Activated T-cell treated with anti-CD3 and anti-CD28 coated beads, Interleukin-2, amount 50 U/mL, for 72 hours (primary cell): ENCODE measurements around the gene TMPRSS4. TPM values are rescaled to one million over a fixed set of nuclear protein-coding genes. Genes with fewer than 3 reads are reported as not detected.

Experiments used
- ATAC-seq, 2 donors: fragments of 150-1000 bp; cut with Tn5 transposase; replicated peaks in 1 of 2; 2 replicates each; pipeline ENCODE4 v1.10.0; 2021; ENCODE audit warnings: moderate library complexity in 2 of 2, mild to moderate bottlenecking in 1 of 2
- DNase-seq, 2 donors: peaks; one replicate each; pipeline ENCODE4 v3.0.0; 2021 to 2022; ENCODE audit warnings: mixed read lengths in 1 of 2
- H3K27ac Mint-ChIP-seq: one replicate; pipeline ENCODE4 v1.8.0; 2022; ENCODE audit warnings: mild to moderate bottlenecking, moderate library complexity, mixed read lengths
- H3K27me3 Mint-ChIP-seq: one replicate; pipeline ENCODE4 v1.8.0; 2022; ENCODE audit warnings: low read depth, mixed read lengths
- H3K36me3 Mint-ChIP-seq, 2 donors: one replicate each; pipeline ENCODE4 v1.8.0; 2022; ENCODE audit warnings: mixed read lengths in 2 of 2, mild to moderate bottlenecking in 1 of 2; ENCODE audit not compliant: insufficient read depth in 2 of 2
- H3K4me1 Mint-ChIP-seq: one replicate; pipeline ENCODE4 v1.8.0; 2022; ENCODE audit warnings: low read depth, mixed read lengths
- H3K4me3 Mint-ChIP-seq, 2 donors: one replicate each; pipeline ENCODE4 v1.8.0; 2022; ENCODE audit warnings: mild to moderate bottlenecking in 2 of 2, mixed read lengths in 2 of 2, moderate library complexity in 2 of 2
- H3K9me3 Mint-ChIP-seq, 2 donors: one replicate each; pipeline ENCODE4 v1.8.0; 2022; ENCODE audit warnings: mixed read lengths in 2 of 2
- total RNA-seq, 2 donors: library from RNA; stranded (reverse); gene quantifications; one replicate each; pipeline ENCODE4 v1.2.3, GENCODE V29; 2022

The TMPRSS4 gene, protein sequence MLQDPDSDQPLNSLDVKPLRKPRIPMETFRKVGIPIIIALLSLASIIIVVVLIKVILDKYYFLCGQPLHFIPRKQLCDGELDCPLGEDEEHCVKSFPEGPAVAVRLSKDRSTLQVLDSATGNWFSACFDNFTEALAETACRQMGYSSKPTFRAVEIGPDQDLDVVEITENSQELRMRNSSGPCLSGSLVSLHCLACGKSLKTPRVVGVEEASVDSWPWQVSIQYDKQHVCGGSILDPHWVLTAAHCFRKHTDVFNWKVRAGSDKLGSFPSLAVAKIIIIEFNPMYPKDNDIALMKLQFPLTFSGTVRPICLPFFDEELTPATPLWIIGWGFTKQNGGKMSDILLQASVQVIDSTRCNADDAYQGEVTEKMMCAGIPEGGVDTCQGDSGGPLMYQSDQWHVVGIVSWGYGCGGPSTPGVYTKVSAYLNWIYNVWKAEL
- under 1 TPM in 1 of 2 donors, not detected in 1; 0.07 TPM for total RNA-seq

DNA sequence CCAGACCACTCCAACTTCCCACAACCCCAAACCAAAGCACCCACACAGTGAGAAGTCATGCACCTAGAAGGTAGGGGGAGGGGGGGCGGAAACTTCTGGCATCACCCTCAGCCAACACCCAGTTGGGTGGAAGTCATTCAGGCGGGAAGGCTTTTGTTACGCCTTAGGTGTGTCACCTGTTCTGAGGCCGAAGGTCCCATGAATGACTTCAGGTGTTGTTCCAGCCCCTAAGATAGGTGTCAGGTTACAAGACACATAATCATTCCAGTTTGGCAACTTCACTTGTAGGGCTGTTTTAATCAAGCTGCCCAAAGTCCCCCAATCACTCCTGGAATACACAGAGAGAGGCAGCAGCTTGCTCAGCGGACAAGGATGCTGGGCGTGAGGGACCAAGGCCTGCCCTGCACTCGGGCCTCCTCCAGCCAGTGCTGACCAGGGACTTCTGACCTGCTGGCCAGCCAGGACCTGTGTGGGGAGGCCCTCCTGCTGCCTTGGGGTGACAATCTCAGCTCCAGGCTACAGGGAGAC, at the start of gene TMPRSS4:
Gene TMPRSS4, plus strand, starts transcription at position 325 of the 528 bp plus-strand sequence. CDS start 225 bp downstream, outside the sequence.
- peaks cover 18% of the 10 kb centered on the region for H3K27me3 Mint-ChIP-seq
- no peaks in the 10 kb centered on the region for H3K36me3 Mint-ChIP-seq
- no peaks in the 10 kb centered on the region for H3K4me1 Mint-ChIP-seq
- ATAC-seq, result no peak
- no peaks in the 10 kb centered on the region for H3K9me3 Mint-ChIP-seq
- no peak for DNase-seq
- no peak within 1 kb of the TSS for H3K27ac Mint-ChIP-seq
- no peak within 1 kb of the TSS for H3K4me3 Mint-ChIP-seq

DNA sequence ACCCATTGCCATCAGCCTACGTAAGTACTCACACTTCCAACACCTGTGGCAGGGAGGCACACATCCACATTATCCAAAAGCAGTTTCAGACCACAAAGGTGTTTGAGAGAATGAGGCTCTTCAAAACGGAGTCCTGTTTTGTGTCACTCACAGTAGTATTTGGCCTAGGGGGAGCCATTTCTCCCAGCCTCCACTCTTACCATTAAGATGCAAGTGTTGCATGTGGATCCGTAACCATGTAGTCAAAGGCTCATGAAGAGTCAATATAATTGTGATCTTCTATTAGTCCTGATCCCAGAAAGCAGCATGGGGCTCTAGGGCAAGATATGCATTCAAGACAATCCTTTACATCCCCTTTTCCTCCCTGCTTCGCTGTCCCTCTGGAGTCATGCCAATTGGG, 49.2 kb upstream of the TMPRSS4 start:
- H3K36me3 Mint-ChIP-seq, result peaks cover 5 to 7% of the 10 kb centered on the region in 2 donors
- H3K4me1 Mint-ChIP-seq, result peaks cover 56% of the 10 kb centered on the region
- no peaks in the 10 kb centered on the region for H3K27me3 Mint-ChIP-seq
- H3K4me3 Mint-ChIP-seq, result no peak overlapping the region
- no peak overlapping the region for H3K27ac Mint-ChIP-seq
- DNase-seq (no peak), ATAC-seq (no peak)
- peaks cover 2 to 7% of the 10 kb centered on the region in 2 donors for H3K9me3 Mint-ChIP-seq

DNA sequence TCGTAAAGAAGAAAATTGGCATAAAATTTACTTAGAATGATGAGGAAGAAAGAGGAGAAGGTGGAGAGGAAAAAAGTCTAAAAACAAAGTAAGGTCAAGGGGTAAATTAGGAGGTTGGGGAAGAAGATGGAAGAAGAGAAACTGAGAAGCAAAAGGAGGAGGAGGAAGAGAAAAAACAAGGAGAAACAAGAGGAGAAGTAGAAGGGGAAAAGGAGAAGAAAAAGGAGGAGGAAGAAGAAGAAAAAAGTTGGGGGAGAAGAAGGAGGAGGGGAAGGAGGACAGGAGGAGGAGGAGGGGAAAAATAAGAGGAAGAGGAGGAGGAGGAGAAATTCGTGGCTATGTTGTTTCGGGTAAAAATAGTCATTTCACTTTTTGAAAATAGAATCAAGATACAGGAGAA, 48.3 kb upstream of the TMPRSS4 start:
- DNase-seq, result no peak
- Mint-ChIP-seq H3K27ac (peak overlapping the region; percentile 93), H3K36me3 (peaks cover 5 to 7% of the 10 kb centered on the region in 2 donors), H3K9me3 (peaks cover 2 to 7% of the 10 kb centered on the region in 2 donors), H3K4me1 (peaks cover 65% of the 10 kb centered on the region), H3K4me3 (peak overlapping the region in 1 of 2 donors; percentile 23), H3K27me3 (no peaks in the 10 kb centered on the region)
- ATAC-seq, result no peak

DNA sequence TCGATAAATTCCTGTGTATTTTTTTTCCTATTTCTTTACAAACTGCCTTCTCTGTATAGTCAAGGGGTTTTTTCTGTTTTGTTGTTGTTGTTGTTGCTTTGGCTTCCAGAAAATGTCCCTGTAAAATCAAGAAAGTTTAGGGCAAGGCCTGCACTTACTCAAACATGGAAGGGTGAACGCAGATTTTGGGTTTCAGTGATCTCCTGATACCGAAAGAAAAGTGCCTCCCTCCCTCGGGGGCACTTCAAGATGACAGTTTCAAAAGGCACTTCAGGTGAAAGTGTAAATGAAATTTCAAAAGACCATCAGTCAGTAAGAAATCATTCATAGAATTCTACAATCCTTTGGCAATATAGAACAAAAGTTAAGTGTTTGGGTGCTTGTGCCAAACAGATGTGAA, 43.4 kb upstream of the TMPRSS4 start:
- peaks cover 67% of the 10 kb centered on the region for H3K4me1 Mint-ChIP-seq
- DNase-seq (no peak), ATAC-seq (peak; percentile 78 to 86)
- no peaks in the 10 kb centered on the region for H3K27me3 Mint-ChIP-seq
- H3K9me3 Mint-ChIP-seq, result peaks cover 0 to 4% of the 10 kb centered on the region in 2 donors
- H3K27ac Mint-ChIP-seq, result peak overlapping the region; percentile 21
- H3K4me3 Mint-ChIP-seq, result peak overlapping the region; percentile 45 to 58
- H3K36me3 Mint-ChIP-seq, result peaks cover 5% of the 10 kb centered on the region in 2 donors

- ATAC-seq, result no peak
- peak overlapping the region; percentile 3 to 62 for H3K4me3 Mint-ChIP-seq
These were observed 34.7 kb upstream of the TMPRSS4 start for GRCh38 chr11:118042141-118042540.

DNA sequence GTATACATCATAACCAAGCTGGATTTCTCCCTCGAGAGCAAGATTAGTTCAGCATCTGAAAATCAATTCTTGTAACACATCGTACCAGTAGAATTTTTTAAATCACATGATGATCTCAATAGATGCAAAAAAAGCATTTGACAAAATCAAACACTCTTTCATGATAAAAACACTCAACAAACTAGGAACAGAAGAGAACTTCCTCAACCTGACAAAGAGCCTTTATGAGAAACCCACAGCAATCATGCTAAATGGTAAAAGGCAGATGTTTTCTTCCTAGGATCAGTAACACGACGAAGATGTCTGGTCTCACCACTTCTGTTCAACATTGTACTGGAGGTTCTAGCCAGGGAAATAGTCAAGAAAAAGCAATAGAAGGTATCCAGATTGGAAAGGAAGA, 34.1 kb upstream of the TMPRSS4 start:
- H3K27ac Mint-ChIP-seq, result peak overlapping the region; percentile 79
- peaks cover 0 to 3% of the 10 kb centered on the region in 2 donors for H3K9me3 Mint-ChIP-seq
- H3K4me3 Mint-ChIP-seq, result peak overlapping the region; percentile 3 to 62
- no peaks in the 10 kb centered on the region for H3K27me3 Mint-ChIP-seq
- no peak for DNase-seq
- H3K36me3 Mint-ChIP-seq, result no peaks in the 10 kb centered on the region
- ATAC-seq, result no peak
- H3K4me1 Mint-ChIP-seq, result peaks cover 82% of the 10 kb centered on the region

More at GRCh38 chr11:118042141-118042540, 34.7 kb upstream of the TMPRSS4 start:
- Mint-ChIP-seq H3K36me3 (no peaks in the 10 kb centered on the region), H3K27ac (peak overlapping the region; percentile 79), H3K9me3 (peaks cover 0 to 3% of the 10 kb centered on the region in 2 donors), H3K27me3 (no peaks in the 10 kb centered on the region), H3K4me1 (peaks cover 81% of the 10 kb centered on the region)
- DNase-seq, result no peak

GRCh38 chr11:118045191-118045590, 31.7 kb upstream of the TMPRSS4 start:
- peak; percentile 14 to 16 for ATAC-seq
- no peaks in the 10 kb centered on the region for H3K36me3 Mint-ChIP-seq
- peak overlapping the region; percentile 1 to 71 for H3K4me3 Mint-ChIP-seq
- peak overlapping the region; percentile 99 for H3K27ac Mint-ChIP-seq
- peaks cover 92% of the 10 kb centered on the region for H3K4me1 Mint-ChIP-seq
- H3K9me3 Mint-ChIP-seq, result no peaks in the 10 kb centered on the region
- no peaks in the 10 kb centered on the region for H3K27me3 Mint-ChIP-seq
- peak in 1 of 2 donors; percentile 37 for DNase-seq

DNA sequence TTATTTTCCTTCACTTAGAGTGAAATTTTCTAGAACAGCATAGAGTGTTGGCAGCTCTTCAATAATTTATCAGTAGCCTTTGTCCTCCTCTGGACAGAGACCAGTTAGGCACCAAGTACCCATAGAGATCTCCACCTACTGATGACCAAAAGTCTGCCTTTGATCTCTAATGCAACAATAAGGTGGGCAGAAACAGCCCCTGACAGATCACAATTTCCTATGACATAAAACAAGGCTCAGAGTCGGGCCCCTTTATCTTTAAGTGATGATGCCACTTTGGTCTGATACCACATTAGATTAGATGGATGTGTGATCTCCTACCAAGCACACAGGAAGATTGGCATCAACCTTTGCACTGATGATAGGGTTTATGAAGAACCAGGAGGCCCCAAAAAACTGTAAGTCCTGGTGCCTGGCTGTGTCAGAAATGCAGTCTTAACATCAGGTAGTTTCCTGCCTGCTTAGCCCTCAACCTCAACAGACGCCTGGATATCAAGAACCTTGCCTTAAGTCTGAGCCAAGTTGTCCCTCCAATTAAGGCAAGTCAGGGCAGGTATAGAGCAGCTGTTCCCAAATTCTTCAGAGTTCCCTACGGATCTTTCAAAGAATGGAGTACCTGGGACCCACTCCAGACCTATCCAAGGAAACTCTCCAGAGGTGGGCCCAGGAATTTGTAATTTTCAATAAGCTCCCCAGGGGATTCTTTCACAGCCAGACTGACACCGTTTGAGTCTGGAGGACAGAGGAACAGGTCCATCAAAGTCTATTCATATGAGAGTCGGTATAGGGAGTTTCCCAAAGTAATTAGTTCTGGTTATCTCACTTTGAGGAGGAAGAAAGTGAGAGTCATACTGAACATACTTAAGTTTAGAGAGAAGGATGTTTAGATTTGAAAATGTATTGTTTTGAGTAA, 30.6 kb upstream of the TMPRSS4 start:
- Mint-ChIP-seq H3K4me3 (peak overlapping the region; percentile 68 to 71), H3K36me3 (no peaks in the 10 kb centered on the region), H3K27ac (peak overlapping the region; percentile 99), H3K4me1 (peaks cover 98% of the 10 kb centered on the region), H3K9me3 (no peaks in the 10 kb centered on the region), H3K27me3 (no peaks in the 10 kb centered on the region)
- DNase-seq (peak; percentile 57 to 67), ATAC-seq (peak; percentile 73 to 85)

DNA sequence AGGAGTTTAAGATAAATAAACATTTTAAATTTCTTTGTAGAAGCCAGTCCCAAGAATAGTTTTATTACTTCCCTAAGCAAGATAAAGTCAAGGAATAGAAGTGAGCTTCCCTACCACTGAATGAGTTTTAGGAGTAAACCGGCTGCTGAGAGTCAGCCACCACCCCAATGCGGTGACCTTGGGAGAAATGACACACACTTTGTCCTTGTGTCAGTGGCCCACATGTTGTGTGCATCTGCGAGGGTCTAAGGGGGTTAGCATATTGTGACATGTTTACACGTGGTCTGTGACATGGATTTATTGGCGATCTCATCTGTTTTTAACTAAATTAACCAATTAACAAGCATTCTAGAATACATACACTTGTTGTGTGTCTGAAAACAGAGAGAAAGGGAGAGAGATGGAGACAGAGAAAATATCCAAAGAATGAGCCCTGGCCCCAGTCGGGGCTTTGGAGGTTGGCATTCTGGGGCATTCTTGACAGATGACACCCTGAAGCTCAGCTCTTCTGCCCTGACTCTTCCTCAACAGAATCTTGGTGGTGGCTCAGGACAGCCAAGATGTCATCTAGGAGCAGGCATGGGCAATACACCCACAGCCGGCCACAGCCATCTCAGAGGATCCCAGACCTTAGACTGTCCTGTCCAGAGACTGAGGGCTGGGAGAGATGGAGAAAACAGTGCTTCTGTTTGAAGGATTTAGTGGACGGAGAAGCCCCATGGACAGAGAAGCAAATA, 29.7 kb upstream of the TMPRSS4 start:
- Mint-ChIP-seq H3K27ac (peak overlapping the region; percentile 99), H3K36me3 (no peaks in the 10 kb centered on the region), H3K9me3 (no peaks in the 10 kb centered on the region), H3K4me3 (peak overlapping the region; percentile 68 to 71), H3K27me3 (no peaks in the 10 kb centered on the region), H3K4me1 (peaks cover 98% of the 10 kb centered on the region)
- peak; percentile 54 to 56 for DNase-seq
- ATAC-seq, result peak; percentile 23 to 40

GRCh38 chr11:118047749-118048148, 29.1 kb upstream of the TMPRSS4 start:
- no peaks in the 10 kb centered on the region for H3K36me3 Mint-ChIP-seq
- no peak for ATAC-seq
- H3K9me3 Mint-ChIP-seq, result no peaks in the 10 kb centered on the region

GRCh38 chr11:118048472-118049370, 28.2 kb upstream of the TMPRSS4 start:
- H3K27ac Mint-ChIP-seq, result peak overlapping the region; percentile 80
- H3K4me1 Mint-ChIP-seq, result peaks cover 97% of the 10 kb centered on the region
- H3K27me3 Mint-ChIP-seq, result no peaks in the 10 kb centered on the region
- H3K36me3 Mint-ChIP-seq, result no peaks in the 10 kb centered on the region
- peak overlapping the region in 1 of 2 donors; percentile 45 for H3K4me3 Mint-ChIP-seq
- DNase-seq (no peak), ATAC-seq (no peak)
- H3K9me3 Mint-ChIP-seq, result no peaks in the 10 kb centered on the region

More at GRCh38 chr11:118047749-118048148, 29.1 kb upstream of the TMPRSS4 start:
- no peaks in the 10 kb centered on the region for H3K27me3 Mint-ChIP-seq
- no peak for DNase-seq
- H3K27ac Mint-ChIP-seq, result peak overlapping the region; percentile 99
- peaks cover 98% of the 10 kb centered on the region for H3K4me1 Mint-ChIP-seq
- peak overlapping the region in 1 of 2 donors; percentile 19 for H3K4me3 Mint-ChIP-seq
